Fibroblast of skin of abdomen (primary cell): Measurements from ENCODE around the gene ADAM21. TPM values are rescaled to one million over a fixed set of nuclear protein-coding genes. Genes with fewer than 3 reads are reported as not detected.
"Not testable (repeated sequence)": the region's sequence is repeated elsewhere in the genome, so short reads cannot be mapped to it uniquely, and the experiment has no call there.

Source experiments
- DNase-seq: peaks from one replicate; pipeline ENCODE4 v3.0.0-alpha.2; 2013
- polyA plus RNA-seq, 2 experiments: library from polyadenylated mRNA; unstranded; fragments of 120-200 nt; gene quantifications; one replicate each; pipeline ENCODE4 v1.2.1, GENCODE V29; 2013; ENCODE audit not compliant: insufficient read length in 2 of 2

The ADAM21 gene
- polyA plus RNA-seq (2013, experiment 1 of 2; ENCODE audit: insufficient read length) = 0.30 TPM
- polyA plus RNA-seq (2013, experiment 2 of 2; ENCODE audit: insufficient read length) = 0.26 TPM

DNA sequence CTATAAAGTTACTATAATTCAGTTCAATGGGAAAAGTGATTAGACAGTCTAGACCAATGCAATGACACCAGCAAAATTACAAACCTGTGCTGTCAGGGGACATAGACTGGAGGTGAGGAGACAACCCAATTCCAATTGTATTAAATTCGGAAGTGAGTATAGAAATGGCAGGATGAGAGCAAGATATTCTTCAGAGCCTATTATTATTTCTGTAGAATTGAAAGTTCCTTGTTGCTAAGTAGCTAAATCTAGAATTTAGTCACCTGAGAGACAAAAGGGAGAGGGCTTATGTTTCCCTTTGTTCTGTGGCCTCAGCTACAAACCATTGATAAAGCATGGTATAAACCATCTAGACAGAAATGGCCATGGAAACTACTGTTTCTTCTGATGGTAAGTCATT, at the start of gene ADAM21:
TSS of gene ADAM21 (plus strand) at position 301 of the 400 bp plus-strand sequence. CDS start 5,326 bp downstream, outside the sequence.
- DNase-seq = no peak

DNA sequence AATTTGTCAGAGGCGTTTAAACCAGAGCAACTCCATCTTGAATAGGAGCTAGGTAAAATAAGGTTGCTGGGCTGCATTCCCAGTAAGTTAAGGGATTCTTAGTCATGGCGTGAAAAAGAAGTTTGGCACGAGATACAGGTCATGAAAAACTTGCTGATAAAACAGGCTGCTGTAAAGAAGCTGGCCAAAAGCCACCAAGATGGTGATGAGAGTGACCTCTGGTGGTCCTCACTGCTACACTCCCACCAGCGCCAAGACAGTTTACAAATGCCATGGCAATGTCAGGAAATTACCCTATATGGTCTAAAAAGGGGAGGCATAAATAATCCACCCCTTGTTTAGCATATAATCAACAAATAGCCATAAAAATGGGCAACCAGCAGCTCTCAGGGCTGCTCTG, 48.6 kb upstream of the ADAM21 start:
- peak; percentile 13 for DNase-seq

DNA sequence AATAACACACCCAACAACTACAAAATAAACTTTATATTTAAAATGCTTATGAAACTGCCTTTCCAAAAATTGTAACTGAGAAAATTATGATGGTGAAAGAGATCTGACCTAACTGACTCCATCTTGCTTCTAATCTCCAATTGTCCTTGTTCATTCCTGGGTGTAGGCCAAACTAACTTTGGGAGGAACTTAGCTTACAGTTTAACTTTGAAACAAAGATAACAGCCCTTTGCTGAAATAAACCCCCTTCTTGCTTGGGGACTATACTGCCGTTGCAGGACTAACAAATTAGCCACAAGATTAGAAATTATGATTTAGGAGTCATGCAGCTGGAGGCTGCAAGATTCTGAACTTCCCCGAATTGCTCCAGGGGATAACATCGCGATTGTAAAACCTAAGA, 45.8 kb upstream of the ADAM21 start:
- DNase-seq = not testable (repeated sequence)

DNA sequence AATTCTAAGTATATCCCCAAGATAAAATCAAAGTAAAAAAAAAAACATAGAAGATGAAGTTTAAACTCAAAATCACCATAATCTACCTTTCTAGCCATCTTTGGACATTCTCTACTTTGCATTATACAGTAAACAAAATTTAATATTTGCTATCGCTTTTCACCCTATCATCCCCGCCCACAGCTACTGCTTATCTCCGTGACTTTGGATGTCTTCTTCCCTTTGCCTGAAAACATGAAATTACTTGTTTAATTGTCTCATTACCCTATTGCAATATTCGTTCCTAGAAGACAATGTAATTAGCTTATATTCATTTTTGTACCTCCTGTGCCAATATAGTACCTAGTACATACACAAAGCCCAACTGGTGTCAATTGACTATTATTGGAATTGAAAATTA, 44.4 kb upstream of the ADAM21 start:
- no peak for DNase-seq

DNA sequence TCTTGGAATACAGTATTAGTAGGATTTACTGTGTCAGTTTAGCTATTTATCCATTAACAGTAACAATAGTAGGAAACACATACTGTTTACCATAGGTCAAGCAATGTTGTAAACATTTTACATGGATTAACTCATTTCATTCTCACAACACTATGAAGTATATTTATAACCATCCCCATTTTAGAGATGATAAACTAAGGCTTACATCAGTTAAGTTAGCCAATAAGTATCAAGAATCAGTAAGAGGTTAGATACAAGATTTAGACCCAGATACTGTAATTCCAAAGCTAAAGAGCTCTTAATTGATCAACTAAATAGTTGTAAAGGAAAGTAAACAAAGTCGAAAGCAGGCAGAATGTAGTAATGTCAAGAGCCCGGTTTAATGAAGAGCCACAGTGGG, 36.2 kb upstream of the ADAM21 start:
- no peak for DNase-seq

DNA sequence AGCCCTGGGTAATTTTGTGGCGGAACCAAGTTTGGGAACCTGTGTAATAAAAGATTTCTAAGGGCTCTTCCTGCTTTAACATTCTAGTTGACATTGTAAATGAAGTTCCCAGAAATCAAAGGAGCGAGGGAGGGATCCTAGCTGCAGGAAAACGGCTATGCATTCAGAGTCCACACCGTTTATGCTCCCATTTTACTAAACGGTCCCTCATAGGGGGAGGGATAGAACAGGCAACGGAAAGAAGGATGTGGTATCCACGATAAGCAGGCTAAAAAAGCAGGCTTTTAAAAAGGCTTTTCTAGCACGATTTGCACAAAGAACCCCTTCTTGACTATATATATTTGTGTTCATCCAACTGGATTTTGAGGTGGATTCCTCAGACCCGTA, 35.6 kb upstream of the ADAM21 start:
- peak; percentile 8 for DNase-seq

DNA sequence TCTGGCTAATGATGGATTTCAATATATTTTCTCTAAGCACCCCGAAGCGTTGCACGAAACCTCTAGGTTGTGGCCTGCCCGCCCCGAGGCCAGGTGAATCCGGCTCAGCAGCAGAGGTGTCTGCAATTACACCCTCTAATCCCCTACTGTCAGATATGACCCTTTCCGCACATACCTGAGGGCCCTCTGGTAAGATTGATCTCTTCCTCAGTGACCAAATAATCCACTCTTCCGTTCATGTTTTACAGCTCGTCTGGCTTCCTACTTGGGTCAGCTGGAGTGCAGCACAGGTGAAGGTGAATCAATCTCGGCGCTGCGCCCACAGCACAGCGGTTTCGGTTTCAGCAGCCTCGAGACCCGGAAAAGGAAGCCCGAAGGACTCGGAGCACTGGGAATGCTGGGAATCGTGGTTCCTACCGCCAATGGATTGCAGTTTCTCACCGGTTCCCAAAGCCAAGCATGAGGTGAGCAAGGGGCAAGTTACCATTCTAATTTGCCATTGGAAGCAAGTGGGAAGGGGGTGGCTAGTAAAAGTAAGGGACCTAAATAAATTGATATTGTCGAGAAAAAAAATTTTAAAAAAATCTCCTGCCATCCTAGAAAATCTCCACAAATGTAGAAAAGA, 35.1 kb upstream of the ADAM21 start, which contains the start of gene SYNJ2BP:
TSS of gene SYNJ2BP (minus strand) at position 366 of the 625 bp plus-strand sequence. CDS start at position 239, 127 bp downstream.
- DNase-seq = peak; percentile 70

DNA sequence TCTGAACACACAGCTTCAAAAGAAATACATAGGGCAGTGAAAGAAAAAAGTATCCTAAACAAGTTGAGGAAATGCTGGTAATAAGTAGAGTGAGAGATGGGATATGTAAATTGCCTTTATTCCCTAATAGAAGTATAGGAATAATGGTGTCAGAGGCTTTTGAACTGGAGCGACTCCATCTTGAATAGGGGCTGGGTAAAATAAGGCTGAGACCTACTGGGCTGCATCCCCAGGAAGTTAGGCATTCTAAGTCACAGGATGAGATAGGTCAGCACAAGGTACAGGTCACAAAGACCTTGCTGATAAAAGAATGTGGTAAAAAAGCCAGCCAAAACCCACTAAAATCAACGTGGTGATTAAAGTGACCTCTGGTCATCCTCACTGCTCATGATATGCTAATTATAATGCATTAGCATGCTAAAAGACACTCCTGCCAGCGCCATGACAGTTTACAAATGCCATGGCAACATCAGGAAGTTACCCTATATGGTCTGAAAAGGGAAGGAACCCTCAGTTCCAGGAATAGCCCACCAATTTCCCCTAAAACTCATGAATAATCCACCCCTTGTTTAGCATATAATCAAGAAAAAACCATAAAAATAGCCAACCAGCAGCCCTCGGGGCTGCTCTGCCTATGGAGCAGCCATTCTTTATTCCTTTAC, 32.6 kb upstream of the ADAM21 start:
- not testable (repeated sequence) for DNase-seq

DNA sequence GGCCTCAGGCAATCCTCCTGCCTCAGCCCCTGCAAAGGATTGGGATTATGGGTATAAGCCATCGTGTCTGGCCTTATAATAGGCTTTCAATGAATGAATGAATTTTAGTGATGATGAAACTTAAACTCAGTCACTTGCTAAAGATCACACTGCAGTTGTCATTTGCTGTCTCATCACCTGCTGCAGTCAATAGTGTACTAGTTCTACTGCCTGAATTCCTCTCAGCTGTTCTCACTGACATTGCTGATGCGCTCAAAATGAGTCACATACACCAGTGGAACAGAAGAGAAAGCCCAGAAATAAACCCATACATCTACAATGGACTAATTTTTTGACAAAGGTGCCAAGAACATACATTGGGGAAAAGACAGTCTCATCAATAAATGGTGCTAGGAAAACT, 29.4 kb upstream of the ADAM21 start:
- DNase-seq = no peak

DNA sequence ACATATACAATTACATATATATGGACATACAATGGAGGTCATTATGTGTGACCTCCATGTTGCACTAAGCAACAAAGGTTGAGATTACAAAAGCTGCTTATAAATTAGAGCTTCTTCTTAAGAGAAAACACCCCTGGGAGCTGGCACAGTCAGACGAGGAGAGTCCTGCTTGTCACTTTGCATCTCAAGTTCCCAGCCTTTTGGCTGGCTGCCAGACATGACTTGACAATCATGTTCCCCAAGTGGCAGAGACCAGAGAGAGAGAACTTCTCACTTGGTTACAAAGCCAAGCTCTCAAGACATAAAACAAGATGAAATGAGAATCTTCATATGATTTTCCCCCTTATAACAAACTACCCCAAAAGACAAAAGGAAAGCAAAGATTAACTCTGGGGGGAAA, 26.6 kb upstream of the ADAM21 start:
- DNase-seq = no peak

DNA sequence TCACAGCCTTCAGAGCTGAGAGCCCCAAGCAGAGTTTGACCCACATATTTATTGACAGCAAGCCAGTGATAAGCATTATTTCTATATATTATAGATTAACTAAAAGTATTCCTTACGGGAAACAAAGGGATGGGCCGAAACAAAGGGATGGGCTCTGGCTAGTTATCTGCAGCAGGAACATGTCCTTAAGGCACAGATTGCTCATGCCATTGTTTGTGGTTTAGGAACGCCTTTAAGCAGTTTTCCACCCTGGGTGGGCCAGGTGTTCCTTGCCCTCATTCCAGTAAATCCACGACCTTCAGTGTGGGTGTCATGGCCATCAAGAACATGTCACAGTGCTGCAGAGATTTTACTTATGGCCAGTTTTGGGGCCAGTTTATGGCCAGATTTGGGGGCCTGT, 25.4 kb upstream of the ADAM21 start:
- DNase-seq = not testable (repeated sequence)

DNA sequence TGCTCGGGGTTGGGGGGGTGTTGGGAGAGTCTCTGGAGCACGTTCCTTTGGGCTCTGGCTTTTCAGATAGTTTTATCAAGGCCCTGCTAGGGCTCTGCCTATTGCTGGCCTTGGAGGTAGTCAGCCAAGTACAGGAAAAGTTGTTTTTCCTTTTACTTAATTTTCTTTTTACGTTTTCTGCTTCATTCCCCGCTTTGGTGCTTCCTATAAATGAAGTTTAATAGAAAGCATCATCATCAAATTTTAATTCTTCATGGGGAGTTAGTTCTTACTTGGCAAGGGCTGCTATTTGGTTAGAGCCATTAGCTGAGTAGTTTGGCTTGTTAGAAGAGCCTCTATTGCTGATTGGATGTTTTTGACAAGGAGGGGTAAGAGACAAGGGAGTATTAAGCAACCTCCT, 15.1 kb upstream of the ADAM21 start:
- no peak for DNase-seq

DNA sequence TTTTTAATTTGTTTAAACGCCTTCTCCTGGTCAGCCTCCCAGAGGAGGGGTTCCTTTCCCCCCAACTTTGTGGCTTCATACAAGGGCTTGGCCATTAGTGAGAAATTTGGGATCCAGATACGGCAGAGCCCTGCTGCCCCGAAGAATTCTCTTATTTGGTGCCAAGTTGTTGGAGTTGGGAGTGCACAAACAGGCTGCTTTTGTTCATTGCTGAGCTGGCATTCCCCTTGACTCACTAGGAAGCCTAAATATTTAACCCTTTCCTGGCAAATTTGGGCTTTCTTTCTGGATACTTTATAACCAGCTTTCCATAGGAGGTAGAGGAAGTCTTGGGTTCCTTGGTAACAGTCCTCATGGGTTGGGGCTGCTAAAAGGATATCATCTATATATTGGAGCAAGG, 10.3 kb upstream of the ADAM21 start:
- DNase-seq = no peak

DNA sequence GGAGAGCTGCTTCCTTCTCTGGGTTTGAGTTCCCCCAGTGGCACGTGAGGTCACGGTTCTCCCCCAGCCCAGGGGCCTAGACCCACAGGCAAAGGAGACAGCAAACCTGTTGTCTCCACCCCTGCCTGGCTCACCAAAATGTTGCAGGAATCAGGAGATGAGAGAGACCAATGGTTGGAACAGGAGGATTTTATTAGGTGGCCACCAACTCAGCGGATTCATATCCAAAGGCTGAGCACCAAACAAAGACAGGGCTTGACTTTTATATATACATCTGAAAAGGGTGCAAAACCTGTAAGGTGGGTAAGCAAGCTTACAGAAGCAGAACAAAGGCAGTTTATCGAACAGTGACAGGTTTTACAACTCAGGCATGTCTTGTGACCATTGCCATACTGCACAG, 9.2 kb upstream of the ADAM21 start:
- no peak for DNase-seq

DNA sequence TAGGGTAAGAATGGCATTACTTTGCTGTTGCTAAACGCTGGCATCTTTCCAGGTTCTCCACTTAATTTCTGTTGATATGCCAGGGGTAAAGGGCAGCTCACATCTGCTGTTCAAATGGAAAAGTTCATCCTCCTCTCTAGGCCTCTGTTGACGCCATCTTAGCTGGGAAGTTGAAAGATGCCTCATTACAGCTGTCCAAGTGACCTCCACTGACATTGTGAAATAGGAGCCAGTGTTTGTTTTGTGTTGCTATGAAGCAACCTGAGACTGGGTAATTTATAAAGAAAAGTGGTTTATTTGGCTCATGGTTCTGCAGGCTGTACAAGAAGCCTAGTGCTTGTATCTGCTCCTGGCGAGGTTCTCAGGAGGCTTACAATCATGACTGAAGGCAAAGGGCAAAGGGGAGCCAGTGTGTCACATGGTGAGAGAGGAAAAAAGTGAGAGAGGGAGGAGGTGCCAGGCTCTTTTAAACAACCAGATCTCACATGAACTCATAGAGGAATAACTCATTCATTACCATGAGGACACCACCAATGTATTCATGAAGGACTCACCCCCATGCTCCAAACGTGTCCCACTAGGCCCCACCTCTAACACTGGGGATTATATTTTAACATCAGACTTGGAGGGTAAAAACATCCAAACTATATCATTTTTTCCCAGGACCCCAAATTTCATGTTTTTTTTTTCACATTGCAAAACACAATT, 3.2 kb upstream of the ADAM21 start:
- DNase-seq = no peak

DNA sequence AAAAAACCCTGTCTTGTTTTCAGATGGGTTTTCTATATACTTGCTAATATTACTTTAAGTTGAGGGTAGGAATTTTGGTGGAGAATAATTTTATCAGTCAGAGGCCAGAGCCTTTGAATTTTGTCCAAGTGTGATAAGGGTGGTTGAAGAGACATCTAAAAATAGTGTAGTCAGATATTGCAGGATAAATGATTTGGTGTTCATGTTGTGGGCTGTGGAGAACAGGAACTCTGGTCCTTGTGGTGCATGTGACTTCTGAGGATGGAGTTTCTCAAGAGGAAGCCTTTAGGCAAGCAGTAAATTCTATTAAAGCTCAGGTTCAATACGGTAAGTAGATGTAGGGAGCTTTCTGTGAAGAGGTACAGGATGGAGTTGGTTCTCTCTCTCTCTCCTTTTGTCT, 2.8 kb downstream of the ADAM21 start:
- DNase-seq = no peak

DNA sequence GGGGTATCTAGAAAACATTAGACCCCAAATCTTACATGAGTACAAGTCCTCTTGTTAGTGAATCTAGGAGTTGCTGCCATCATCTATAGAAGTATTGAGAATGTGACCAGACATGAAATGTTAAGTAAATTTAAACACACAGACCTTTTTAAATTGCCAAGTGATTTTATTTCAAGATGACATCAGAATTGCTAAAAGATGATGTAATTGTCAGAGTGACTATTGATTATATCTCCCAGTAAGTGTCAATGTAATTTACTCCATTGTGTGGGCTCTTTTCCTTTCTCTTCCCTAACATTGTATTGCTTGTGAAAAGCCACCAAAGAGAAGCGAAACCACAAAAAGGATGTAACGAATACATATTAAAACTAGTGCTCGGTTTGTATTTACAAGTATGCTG, 16.8 kb downstream of the ADAM21 start:
- DNase-seq = no peak

DNA sequence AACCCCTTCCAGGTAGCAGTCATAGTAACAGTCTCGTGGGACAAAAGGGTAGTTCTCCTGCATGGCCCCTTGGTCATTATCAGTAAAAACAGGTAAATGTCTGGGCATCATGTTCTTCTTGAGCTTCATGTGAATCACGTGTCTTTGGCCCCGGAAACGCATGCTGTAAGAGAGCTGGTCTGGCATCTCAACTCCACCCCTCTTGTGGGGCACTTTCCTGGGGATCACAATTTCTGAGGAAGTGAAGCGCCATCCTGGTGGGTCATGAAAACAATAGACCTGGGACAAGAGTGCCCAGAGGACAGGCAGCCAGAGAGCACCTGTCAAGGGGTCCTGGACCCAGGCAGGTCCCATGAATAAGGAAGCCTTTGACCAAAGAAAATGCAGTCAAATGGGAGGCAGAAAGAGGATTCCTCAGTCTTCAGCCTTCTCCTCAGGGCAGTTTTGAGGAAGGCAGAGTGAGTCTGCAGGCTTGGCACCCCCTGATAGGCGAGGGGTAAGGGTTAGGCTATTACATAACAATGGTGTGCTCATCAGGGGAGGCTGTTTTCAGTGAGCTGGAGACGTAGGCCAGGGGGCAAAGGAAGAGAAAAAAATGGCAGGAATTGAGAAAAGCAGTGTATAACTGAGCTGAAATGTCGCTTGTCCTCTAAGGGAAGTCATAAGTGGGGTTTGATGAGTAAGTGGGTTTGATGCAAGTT, 19.0 kb downstream of the ADAM21 start:
- DNase-seq = not testable (repeated sequence)

DNA sequence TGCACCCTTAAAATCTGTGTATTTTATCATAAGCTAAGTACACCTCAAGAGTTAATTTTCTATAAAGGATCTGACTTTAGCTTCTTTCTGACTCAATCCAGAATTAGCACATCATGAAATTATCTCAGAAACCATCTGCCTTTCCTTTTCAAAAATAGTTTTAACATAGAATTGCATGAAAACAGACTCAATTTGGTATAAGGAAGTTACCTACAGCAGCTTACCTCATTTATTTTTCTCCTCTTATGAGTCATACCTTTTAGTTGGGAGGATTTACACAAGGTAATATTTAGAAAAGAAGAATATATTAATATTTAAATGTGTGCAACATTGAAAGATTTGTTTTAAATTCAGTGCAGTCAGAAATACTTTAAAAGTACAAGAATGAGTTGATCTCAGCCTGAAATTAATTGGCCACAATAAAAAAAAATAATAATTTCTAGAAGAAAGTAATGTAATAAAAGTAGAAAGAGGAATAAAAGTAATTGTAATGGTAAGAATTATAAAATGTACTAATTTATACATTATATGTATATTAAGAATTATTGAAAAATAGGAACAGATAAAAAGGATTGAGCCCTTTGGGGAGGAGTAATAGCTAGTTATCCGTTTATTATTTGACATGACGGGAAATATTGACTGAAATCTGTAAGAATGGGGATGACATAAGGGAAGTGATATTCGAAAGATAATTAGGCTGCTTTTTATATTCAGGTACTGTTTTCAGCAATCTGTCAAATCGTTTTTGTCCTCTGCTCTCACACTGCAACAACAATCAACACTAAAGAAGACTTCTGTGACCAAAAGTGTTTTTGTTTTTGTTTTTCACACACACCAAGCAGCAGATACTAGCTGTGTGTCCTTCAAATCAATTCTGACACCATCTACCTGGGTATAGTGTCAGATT, 20.5 kb downstream of the ADAM21 start:
- DNase-seq = no peak

DNA sequence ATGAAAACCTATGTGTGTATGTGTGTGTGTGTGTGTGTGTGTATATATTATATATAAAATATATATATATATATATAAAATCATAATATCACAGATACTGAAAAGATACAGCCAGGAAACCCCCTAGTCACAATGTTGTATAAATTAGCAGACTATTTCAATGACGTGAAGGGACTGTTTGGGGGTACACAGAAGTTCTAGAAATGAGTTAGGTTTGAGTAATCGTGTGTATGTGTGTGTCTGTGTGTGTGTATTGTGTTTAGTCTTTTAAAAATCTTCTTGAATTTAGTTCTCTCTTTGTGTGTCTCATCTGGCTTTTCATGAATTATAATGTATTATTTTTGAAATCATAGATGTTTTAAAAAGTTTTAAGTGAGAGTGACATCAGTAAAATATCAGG, 21.9 kb downstream of the ADAM21 start:
- DNase-seq = no peak

DNA sequence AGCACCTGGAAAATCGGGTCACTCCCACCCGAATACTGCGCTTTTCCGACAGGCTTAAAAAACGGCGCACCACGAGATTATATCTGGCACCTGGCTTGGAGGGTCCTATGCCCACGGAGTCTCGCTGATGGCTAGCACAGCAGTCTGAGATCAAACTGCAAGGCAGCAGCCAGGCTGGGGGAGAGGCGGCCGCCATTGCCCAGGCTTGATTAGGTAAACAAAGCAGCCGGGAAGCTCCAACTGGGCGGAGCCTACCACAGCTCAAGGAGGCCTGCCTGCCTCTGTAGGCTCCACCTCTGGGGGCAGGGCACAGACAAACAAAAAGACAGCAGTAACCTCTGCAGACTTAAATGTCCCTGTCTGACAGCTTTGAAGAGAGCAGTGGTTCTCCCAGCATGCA, 23.5 kb downstream of the ADAM21 start:
- DNase-seq = not testable (repeated sequence)
